Measurements from ENCODE around the gene DGCR6L. TPM values are rescaled to one million over a fixed set of nuclear protein-coding genes. Genes with fewer than 3 reads are reported as not detected.
"Not testable (repeated sequence)": the region's sequence is repeated elsewhere in the genome, so short reads cannot be mapped to it uniquely, and the experiment has no call there.

DGCR6L gene
- total RNA-seq, 1 donor from 2014 or later, result 44.2 TPM

DNA sequence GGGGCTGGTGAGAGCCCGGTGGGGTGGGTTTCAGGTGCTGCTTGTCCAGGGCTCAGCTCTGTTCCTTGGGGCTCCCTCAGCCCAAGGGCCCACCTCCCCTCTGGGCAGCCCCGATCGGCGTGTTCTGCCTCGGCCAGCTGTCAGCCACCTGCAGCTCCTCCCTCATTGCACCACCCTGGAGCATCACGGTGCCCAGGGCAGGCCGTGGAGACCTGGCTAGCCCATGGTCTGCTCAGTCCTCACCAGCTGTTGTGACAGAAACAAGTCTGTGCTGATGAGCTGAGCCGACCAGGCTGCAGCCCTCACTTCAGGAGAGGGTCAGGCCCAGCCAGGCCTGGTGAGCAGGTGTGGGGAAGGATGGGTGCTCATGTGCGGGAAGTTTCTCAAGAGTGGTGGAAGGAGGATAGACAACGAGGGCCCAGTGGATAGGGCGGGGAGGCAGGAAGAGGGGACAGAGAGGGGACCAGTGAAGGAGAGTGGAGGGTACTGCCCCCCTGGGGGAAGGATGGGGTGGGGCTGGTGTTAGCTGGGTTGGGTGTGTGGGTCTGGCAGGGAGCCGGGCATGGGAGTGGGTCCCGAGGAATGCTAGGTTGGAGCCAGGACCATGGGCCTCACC is 35.3 kb downstream of the DGCR6L start:
- no peak for ATAC-seq
- intact Hi-C loops (cut with DNase I), result loop anchor here (1.0 kb wide), 1 partner anchor 127 kb away; no protein-coding TSS in a partner anchor

GRCh38 chr22:20283674-20284066 is 36.2 kb downstream of the DGCR6L start:
- DNase-seq (ENCODE audit: missing footprints), result no peak
- ATAC-seq, result no peak
- intact Hi-C loops (cut with DNase I), result no loop called here

More for the DNA sequence above, 35.3 kb downstream of the DGCR6L start:
- no peak for DNase-seq (ENCODE audit: missing footprints)

GRCh38 chr22:20282901-20283673 is 36.8 kb downstream of the DGCR6L start:
- DNase-seq (ENCODE audit: missing footprints), result no peak
- intact Hi-C loops (cut with DNase I), result no loop called here

DNA sequence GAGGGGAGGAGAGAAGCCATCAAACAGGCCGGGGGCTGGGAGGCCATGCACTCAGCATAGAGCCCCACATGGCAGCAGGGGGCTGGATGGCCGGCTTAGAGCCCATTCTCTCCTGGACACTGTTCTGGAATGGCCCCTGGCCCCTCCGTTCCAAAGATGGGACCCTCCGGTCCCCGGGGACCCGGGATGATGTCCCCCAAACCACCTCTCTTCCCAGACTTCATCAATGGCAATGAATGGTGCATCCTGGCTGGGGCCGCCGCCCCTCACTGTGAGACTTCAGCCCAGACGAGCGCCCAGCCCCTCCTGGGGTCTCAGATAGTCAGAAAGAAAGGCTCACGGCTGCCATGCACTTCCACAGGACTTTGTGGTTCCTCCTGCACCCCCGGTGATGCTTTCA is 38.0 kb downstream of the DGCR6L start:
- ATAC-seq (no peak), DNase-seq (ENCODE audit: missing footprints) (no peak)
- intact Hi-C loops (cut with DNase I), result no loop called here

More at GRCh38 chr22:20282901-20283673, 36.8 kb downstream of the DGCR6L start:
- ATAC-seq, result no peak

- intact Hi-C loops (cut with DNase I); ATAC-seq: not testable (repeated sequence)
These were observed 38.4 kb downstream of the DGCR6L start for GRCh38 chr22:20281473-20281872.

DNA sequence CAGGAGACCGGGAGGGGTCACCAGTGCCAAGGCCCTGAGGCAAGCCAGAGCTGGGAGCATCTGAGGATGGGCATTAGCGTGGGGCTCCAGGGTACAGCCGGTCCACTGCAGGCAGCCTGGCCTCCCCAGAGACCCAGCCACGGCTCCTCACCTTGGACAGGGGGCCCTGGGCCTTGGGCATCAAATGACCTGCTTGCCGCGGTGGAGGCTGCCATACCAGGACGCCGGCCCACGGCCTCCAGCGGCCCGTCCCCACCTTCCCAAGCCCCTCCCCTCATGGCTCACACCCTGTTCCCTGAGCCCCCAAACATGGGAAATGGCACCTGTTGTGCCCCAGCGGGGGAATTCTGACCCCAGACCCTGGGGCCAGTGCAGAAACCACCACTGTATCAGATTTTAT is 39.0 kb downstream of the DGCR6L start:
- no peak for DNase-seq (ENCODE audit: missing footprints)
- no peak for ATAC-seq
- intact Hi-C loops (cut with DNase I), result no loop called here

More at GRCh38 chr22:20281473-20281872, 38.4 kb downstream of the DGCR6L start:
- not testable (repeated sequence) for DNase-seq (ENCODE audit: missing footprints)

DNA sequence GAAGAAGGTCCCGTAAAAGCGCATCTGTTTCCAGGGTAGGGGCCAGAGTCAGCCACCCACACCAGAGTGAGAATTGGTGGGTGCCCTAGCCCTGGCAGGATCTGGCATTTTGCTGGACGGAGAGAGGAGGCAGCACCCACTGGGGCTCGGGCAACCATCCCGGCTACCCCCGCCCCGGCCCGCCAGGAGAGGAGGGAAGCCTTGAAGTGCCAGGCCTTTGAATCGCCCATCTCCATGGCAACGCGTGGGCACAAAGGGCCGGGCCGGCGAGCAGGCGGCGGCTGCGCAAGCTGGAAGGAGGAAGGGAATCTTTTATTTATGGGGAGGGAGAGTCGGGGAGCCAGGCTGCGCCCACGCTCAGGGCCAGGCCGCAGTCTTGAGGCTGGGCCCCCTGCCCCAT is 39.7 kb downstream of the DGCR6L start:
- intact Hi-C loops (cut with DNase I); ATAC-seq; DNase-seq (ENCODE audit: missing footprints): not testable (repeated sequence)

DNA sequence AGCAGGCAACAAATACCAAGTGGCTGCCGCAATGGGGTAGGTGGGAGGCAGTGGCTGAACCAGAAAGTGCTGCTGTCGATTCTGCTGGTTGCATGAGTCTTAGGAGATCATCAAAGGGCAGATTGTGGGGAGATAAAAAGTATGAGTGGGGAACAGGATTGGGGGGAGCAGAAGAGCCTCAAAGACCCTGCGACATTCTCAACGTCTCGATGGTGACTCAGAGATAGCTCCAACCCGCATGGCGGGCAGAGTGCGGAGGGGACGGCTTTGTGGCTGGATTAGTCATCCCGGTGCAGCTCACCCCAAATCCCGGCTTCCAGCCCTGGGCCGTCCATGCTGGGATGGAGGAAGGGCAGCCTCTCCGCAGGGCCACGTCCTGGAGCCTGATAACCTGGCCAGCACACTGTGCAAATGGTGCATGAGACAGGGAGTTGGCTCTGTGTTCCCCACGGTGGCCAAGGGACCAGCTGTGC is 40.2 kb downstream of the DGCR6L start:
- ATAC-seq, result no peak
- intact Hi-C loops (cut with DNase I), result no loop called here
- DNase-seq (ENCODE audit: missing footprints), result no peak

DNA sequence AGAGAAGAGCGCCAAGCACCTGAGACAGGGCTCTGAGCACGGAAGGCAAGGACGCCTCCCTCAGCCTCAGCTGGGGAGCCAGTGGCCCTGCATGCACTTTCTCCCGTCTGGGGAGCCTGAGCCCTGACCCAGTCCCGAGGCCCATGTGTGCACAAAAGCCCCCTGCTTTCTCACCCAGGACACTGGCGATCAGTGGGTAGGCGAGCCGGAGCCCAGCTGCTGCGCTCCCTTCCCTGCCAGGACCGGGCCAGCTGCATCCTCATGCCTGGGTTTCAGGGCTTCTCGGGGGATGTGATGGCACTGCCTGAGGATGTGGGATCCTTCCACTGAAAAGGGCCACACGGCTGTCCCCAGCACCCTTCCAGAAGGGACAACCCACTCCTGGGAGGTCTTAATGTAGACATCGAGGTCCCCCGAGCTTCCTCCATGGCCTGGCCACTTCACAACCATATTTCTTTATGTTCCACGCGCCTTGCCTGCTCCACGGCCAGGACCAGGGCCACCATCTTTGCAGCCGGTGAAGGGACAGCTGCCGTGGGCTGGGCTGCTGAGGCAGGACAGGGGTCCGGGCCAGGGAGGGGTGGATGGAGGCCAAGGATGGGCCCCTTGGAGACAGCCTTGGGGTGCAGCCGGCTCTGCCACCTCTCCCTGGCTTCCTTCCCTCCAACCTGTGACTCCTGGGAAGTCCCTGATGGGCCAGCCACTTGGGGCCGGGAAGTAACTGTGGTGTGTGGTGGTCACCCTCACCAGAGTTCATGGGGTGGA is 41.0 kb downstream of the DGCR6L start:
- intact Hi-C loops (cut with DNase I); DNase-seq (ENCODE audit: missing footprints); ATAC-seq: not testable (repeated sequence)

DNA sequence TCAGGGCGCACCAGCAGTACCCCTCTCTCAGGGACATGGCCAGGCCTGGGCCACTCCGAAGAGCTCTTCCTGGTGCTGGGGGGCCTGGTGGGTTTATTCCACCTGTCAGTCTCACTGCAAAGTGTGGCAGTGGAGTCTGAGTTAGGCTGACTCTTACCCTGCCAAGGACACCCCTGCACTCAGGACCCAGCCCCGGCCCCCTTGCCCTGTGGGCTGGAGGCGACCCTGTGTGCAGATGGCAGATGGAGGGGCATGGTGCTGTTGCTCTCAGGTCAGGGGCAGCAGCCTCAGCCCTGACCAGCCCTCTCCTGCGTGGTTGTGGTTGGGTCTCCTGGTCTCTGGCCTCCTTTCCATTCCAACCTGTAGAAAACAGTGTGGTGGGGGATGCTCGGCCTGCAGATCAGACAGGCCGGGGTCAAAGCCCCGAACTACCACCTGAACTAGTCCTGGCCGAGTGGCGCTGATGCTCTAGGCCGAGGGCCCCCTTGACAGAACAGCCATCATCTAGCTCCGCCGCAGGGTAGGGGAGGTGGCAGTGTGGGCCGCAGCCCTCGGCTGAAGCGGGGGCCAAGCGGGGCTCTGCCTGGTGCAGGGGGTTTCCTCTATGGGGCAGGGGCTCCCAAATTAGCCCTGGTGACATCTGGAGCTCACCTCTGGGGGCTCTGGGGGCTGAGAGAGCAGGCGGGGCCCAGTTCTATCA is 41.8 kb downstream of the DGCR6L start:
- intact Hi-C loops (cut with DNase I); DNase-seq (ENCODE audit: missing footprints); ATAC-seq: not testable (repeated sequence)

DNA sequence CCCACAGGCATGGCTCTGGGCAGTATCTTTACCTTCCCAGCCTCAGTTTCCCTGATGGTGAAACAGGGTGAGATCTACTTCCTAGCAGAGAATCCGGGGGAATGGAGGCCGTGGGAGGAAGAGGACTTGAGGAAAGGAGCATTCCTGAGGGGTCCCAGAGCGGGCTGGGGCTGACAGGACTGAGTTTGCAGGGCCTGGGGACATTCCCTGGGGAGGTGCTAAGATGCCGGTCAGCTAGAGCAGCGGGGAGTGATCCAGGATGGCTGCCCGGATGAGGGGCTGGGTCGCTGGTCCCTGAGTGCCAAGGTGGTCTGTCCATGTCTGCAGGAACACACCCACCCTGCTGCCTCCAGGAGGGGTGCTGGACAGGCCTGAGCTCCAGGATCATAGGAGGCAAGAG is 43.4 kb downstream of the DGCR6L start:
- ATAC-seq (no peak), DNase-seq (ENCODE audit: missing footprints) (no peak)
- intact Hi-C loops (cut with DNase I), result no loop called here

GRCh38 chr22:20275836-20276235 is 44.0 kb downstream of the DGCR6L start:
- no peak for DNase-seq (ENCODE audit: missing footprints)
- ATAC-seq, result no peak
- intact Hi-C loops (cut with DNase I), result no loop called here

DNA sequence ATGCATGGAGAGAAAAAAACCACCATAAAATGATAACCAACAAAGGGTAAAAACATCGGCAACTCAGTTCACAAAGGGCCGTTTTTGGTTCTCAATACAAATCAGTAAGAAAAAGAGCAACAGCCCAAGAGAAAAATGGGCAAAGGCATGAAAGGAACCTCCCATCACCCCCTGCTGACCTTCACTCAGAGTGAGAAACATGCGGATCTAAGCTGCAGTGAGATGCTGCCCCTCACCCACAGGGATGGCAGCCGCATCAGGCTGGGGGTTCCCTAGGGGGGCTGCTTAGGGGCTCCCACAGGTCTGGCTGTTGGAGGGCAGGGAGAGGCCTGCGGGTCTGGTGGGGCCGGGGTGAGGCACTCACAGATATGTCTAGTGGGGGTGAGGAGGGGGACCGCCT is 44.5 kb downstream of the DGCR6L start:
- DNase-seq (ENCODE audit: missing footprints); ATAC-seq; intact Hi-C loops (cut with DNase I): not testable (repeated sequence)

DNA sequence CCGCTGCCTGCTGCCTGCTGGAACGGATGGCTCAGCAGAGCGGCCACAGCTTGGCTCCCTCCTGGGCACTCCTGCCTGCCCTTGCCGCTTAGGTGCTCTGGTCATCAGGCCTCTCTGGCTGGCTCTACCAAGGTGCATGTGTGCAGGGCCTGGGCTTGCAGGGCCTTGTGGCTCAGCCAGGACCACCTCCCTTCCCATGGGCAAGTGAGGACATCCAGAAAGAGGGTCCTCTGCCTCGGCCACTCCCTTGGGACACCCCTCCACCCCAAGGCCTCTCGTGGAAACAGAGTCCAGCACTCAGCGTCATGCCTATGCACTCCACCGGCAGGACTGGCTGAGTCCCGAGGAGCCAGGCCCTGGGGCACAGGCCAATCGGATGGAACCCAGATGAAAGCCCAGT is 45.5 kb downstream of the DGCR6L start:
- not testable (repeated sequence) for DNase-seq (ENCODE audit: missing footprints); ATAC-seq
- intact Hi-C loops (cut with DNase I), result loop anchor here (5.0 kb wide), 1 partner anchor 57 kb away; no protein-coding TSS in a partner anchor

- intact Hi-C loops (cut with DNase I), result loop anchor here (5.0 kb wide), 1 partner anchor 56 kb away; no protein-coding TSS in a partner anchor
- DNase-seq (ENCODE audit: missing footprints), result no peak
- ATAC-seq, result no peak
These were observed 46.1 kb downstream of the DGCR6L start for GRCh38 chr22:20273758-20274181.

GRCh38 chr22:20272700-20273099 is 47.2 kb downstream of the DGCR6L start:
- DNase-seq (ENCODE audit: missing footprints) (no peak), ATAC-seq (no peak)
- intact Hi-C loops (cut with DNase I), result loop anchor here (5.0 kb wide), 1 partner anchor 55 kb away; no protein-coding TSS in a partner anchor

DNA sequence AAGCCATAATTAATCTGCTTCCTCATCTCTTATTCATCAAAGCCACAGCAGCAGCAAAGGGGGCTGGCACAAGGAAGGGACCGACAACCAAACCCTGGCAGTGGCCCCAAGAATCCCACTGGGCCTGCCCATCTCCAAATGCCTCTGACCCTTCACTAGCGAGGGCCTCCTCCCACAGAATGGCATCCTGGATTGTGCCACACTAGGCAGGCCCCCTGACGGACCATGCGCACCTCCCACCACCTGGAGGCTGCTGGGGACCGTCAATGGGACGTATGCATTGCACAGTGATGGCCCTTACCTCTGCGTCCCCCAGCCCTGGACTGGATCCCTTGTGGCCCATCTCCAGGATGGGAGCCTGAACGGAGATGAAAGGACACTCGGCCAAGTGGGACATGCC is 47.7 kb downstream of the DGCR6L start:
- ATAC-seq, result no peak
- intact Hi-C loops (cut with DNase I), result loop anchor here (5.0 kb wide), 1 partner anchor 55 kb away; no protein-coding TSS in a partner anchor

More for the DNA sequence above, 47.7 kb downstream of the DGCR6L start:
- no peak for DNase-seq (ENCODE audit: missing footprints)
